Hematopoietic multipotent progenitor cell treated with erythropoietin and hydrocortisone succinate and interleukin-3 and kit ligand, for 8 days (in vitro differentiated cells): ENCODE results near the gene IL17C.
"Not testable (repeated sequence)": the region's sequence is repeated elsewhere in the genome, so short reads cannot be mapped to it uniquely, and the experiment has no call there.

Experiments
- DNase-seq: peaks from one replicate; pipeline ENCODE4 v3.0.0-alpha.2; 2015

IL17C gene

GRCh38 chr16:88662843-88663606 lies 24.7 kb downstream of the IL17C start, which contains the start of gene MVD:
TSS of gene MVD (minus strand) at chr16:88663091. CDS start at chr16:88663080, 11 bp downstream.
- DNase-seq, result peak; percentile 97

- peak; percentile 20 for DNase-seq
Measured at GRCh38 chr16:88665148-88665547, 26.8 kb downstream of the IL17C start.

- DNase-seq, result no peak
Measured at GRCh38 chr16:88665570-88665969, 27.2 kb downstream of the IL17C start.

GRCh38 chr16:88667461-88667860 lies 29.1 kb downstream of the IL17C start:
- DNase-seq, result no peak

- not testable (repeated sequence) for DNase-seq
Measured at GRCh38 chr16:88669493-88669892, 31.1 kb downstream of the IL17C start.

DNA sequence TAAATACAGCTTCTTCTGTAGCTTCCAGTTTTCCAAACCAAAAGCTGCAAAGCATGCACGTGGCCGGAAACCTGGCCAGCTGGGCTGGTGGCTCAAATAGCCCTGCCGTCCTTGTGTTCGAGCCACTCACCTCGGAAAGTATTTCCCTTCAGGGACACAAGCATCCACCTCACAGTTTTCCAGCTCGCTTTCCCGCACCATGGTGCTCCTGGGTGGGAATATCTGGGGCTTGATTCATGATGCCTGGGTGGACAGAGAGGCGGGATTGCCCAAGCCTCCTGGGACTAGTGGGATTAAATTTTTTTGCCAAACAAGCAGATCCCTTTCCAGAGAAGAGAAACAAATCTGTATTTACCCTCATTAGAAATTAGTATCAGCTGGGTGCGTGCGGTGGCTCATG lies 31.6 kb downstream of the IL17C start:
- DNase-seq, result no peak

- no peak for DNase-seq
Measured at GRCh38 chr16:88671806-88672205, 33.4 kb downstream of the IL17C start.

GRCh38 chr16:88672776-88673175 lies 34.4 kb downstream of the IL17C start:
- no peak for DNase-seq

DNA sequence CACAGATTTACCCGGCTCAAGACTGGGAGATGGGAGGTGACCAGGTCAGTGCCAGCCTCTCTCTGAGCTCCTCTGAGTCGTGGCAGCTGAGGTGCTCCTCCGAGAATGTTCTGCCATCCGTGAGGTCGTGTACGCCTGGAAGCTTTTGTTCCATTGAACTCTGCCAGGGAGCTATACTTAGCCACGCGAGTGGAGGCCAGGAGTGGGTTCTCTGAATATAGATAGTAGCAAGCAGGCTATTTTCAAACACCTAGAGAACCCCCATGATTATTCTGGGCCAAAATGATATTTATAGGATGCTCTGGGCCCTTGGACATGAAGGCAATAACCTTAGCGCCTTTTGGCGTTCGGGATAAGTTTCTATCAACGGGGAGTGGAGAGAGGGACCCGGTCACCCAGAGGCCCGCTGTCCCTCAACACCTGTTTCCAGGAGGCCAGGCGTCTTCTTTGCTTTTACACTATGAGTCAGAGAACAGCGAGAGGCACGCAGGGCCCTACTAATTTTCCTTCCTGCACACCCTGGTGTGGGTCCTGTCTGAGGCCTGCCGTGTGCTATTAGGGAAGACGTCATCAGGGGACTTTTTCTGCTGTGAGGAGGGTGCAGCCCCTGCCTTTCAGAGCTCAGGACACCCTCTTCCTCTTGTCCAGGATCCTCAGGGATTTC lies 35.5 kb downstream of the IL17C start:
- DNase-seq, result no peak

- DNase-seq, result no peak
Measured at GRCh38 chr16:88676502-88677242, 38.3 kb downstream of the IL17C start.

DNA sequence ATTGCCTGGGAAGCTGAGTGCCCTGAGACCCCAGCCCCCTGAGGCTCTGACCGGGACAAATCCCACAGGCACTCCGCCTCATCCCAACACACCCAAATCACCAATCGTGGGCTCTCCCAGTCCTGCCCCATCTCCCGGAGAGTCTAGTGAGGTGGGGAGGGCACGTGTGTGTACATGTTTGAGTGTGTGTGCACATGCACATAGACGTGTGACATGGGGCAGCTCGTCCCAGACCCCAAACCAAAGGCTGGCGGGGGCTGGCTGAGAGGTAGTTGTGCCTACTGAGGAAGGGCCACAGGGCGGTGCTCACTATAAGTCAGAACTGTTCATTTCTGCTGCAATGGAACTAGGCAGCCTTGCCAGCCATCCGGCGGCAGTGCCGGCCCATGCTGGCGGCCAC lies 39.3 kb downstream of the IL17C start:
- DNase-seq, result no peak

DNA sequence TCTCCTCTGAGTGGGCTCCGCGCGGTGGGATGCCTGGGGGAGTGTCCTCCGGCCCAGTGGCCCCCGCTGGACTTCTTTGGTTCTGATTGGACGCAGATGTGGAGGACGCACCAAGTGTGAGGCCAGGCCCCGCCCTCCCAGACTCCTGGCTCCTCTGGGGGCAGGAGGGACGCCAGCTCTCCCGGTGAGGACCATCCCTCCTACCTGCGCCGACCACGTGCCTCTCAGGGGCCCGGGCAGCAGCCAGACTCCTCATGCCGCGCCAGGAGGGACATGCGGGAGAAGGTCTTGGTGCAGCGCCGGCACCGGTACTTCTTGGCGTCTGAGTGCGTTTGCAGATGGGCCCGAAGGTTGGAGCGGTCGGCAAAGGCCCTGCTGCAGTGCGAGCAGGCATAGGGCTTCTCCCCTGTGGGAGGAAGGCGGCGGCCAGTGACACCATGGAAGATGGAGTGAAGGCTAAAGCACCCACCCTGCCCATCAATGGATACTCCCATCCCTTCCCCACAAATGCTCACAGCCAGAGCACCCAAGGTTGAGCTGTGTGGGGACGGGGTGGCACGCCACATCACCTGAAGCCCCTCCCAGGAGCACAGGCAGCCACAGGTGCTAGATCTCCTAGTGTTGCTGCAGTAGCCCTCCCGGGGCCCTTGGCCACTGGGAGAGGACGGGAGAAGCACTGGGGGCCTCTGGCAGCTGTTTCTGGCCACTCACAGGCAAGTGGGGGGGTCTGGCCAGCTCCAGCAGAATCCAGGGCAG lies 40.0 kb downstream of the IL17C start:
- no peak for DNase-seq

DNA sequence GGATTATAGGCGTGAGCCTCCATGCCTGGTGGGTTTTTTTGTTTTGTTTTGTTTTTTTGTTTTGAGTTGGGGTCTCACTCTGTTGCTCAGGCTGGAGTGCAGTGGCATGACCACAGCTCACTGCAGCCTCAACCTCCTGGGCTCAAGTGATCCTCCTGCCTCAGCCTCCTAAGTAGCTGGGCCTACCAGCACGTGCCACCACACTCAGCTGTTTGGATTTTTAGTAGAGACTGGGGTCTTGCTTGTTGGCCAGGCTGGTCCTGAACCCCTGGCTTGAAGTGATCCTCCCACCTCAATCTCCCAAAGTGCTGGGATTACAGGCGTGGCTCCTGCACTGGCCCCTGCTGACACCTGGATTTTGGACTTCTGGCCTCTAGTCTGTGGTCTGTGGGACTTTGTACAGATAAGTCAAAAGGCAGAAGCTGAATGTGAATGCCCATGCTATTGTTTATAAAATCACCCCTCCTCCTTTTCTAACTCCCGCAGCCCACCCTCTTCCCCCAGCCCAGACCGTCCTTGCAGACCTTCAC lies 42.2 kb downstream of the IL17C start:
- no peak for DNase-seq

GRCh38 chr16:88681084-88681680 lies 42.8 kb downstream of the IL17C start:
- DNase-seq, result peak; percentile 18

DNA sequence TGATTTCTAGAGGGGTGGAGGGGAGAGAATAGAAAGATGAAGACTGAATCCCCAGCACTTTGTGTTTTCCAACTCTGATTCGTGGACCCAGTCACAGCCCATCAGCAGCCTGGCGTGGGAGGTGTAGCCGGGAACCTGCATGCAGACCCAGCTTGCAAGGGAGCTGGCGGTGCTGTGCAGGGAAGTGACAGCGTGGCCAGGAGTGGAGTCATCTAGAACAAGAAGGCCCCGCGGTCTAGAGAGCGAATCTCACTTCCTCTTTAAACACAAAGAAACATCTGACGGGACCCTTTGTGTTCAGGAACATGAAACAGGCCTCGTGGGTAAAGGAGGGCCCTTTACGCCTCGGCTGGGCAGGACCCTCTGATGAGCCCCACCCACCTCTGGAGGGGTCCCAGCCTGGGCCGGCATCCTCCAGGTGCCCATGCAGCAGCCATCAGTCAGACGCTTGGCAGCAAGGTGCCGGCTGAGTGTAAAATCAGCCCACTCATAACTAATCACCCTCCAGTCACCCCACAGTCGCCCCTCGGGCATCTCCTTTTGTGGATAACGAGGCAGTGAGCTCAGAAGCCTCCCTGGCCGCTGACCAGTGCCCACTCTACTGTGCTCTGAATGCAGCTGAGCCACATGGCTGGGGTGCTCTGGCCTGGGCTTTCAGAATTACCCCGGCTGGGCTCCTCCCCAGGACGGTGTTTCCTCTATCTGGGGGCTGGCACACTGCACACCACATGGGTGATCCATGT lies 43.5 kb downstream of the IL17C start:
- DNase-seq, result peak; percentile 16

- DNase-seq, result no peak
Measured at GRCh38 chr16:88684569-88685155, 46.3 kb downstream of the IL17C start.

DNA sequence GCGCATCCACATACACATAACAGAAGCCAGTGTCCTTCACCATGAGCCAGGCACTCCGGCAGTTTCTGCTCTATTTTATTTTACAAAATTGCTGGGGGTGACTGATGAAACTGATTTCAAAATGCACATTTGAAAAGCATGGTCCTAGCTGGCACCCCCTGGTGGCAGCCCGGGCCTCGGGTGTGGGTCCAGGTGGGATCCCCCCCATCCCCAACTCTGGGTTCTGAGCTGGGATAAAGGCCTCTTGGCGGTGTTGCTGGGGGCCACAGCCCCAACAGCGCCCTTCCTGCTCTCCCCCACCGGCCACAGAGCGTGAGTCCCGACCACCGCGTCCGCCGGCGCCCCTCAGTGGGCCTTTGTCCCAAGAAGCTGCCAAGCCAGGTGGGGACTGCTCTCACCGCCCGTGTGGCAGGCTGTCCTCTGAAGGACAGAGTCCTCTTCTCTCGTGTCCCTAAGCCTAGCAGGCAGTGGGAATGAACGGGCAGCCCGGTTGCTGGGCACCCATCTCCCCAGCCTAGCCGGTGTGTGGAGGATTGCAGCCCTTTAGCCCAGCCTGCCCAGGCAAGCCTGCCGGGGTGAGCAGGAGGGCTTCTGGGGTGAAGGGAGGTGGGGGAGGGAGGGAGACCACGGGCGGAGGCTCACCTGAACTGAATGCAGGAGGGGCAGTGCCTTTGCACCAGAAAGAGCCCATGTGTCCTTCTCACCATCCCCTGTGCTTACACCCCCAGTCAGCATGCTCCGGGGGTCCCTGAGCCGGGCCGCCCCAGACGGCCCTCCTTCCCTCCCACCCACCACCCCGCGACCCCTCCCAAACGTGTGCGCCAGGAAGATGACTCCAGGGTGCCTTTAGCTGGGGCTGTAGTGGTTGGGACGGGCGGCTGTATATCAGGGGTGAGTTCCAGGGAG lies 47.0 kb downstream of the IL17C start:
- peak; percentile 22 for DNase-seq

DNA sequence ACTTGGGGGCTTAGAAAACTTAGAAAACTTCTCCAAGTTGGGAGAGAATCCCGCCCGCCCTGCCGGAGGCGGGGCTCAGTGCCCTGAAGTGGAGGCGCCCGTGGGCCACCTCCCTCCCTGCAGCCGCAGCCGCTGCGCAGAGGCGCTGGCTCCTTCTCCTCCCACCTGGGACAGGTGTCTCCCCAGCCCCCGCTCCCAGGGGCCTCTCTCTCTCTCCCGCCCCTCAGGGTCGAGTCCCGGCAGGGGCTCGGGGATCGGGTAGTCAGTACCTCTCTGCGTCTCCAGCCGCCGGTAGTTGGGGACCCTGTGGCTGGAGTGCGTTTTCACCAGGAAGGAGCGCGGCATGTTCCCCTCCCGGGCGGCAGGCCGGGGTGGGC lies 47.7 kb downstream of the IL17C start:
- peak; percentile 19 for DNase-seq

DNA sequence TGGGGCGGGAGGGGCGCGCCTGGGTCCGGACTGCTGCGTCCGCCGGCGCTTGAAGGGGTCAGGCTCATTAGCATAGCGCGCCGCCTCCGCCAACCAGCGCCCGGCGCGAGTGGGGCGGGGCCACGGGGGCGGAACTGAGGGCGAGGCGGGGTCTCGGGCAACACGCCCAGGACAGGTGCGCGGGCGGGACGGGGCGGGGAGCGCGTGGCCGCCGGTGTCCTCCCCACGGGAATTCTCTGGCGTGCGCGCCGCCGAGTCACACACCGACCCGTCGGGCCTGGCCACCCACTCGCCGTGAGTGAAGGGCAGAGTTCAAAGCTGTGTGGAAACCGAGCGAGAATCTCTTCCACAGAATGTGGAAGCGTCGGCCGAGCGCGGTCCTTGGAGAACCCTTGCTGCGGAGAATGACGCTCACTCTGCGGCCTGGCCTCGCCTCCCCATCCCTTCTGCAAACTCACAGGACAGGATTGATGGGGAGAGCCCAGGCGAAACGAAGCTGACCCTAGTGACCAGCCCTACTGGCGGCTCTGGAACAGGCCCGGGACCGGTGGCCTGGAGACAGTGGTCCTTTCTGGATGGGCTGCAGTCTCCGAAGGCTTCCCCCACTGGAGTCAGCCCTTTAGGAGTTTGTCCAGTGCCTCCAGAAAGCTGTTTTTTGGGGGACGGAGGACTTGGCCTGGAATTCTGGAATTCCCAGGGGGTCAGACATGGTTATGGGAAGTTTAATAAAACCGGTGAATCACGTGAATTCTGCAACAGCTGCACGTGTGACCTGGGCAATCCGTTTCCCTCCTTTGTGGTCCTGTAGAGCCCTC lies 48.3 kb downstream of the IL17C start, which contains the start of gene SNAI3:
Gene SNAI3 (minus strand): TSS at position 69 of the 815 bp plus-strand sequence. CDS start 101 bp downstream, outside the sequence.
- peak; percentile 58 for DNase-seq
